Gastrocnemius medialis (tissue), 4 donors: Measurements from ENCODE around the gene IL3RA. TPM values are rescaled to one million over a fixed set of nuclear protein-coding genes. Genes with fewer than 3 reads are reported as not detected.
"Not testable (repeated sequence)": the region's sequence is repeated elsewhere in the genome, so short reads cannot be mapped to it uniquely, and the experiment has no call there.

Experiments
- ATAC-seq, 2 donors: fragments of 150-250 bp; one replicate each; pipeline ENCODE4 v1.9.1; 2016
- DNase-seq, 2 donors: peaks; one replicate each; pipeline ENCODE4 v3.0.0-alpha.2; 2019
- H3K27ac ChIP-seq, 4 donors: fragments of 200-600 bp; sonication (generic); 1 replicate in 1 of 4; 2 replicates in 3 of 4; pipeline ENCODE4 v1.5.1; 2016 to 2018; ENCODE audit warnings: mild to moderate bottlenecking in 2 of 4, moderate library complexity in 1 of 4
- H3K27me3 ChIP-seq, 3 donors: fragments of 200-600 bp; sonication (generic) in 2 of 3; 1 replicate in 1 of 3; 2 replicates in 2 of 3; pipeline versions ENCODE4 v1.5.1 to v1.6.0; 2016 to 2019; ENCODE audit warnings: mild to moderate bottlenecking in 1 of 3, moderate library complexity in 1 of 3
- H3K36me3 ChIP-seq, 2 donors: fragments of 200-600 bp; sonication (generic) in 1 of 2; one replicate each; pipeline ENCODE4 v1.5.1; 2017 to 2018
- H3K4me1 ChIP-seq, 2 donors: fragments of 200-600 bp; sonication (generic) in 1 of 2; one replicate each; pipeline ENCODE4 v1.5.1; 2016 to 2017; ENCODE audit warnings: mild to moderate bottlenecking in 2 of 2
- H3K4me3 ChIP-seq, 4 donors: fragments of 200-600 bp; sonication (generic) in 3 of 4; 1 replicate in 1 of 4; 2 replicates in 3 of 4; pipeline ENCODE4 v1.5.1; 2016 to 2019; ENCODE audit warnings: mild to moderate bottlenecking in 2 of 4
- H3K9me3 ChIP-seq, 3 donors: fragments of 200-600 bp; sonication (generic) in 2 of 3; 1 replicate in 1 of 3; 2 replicates in 2 of 3; pipeline ENCODE4 v1.5.1; 2016 to 2019
- CTCF ChIP-seq, 5 experiments: fragments of 450-650 bp in 3 of 5; fragments of 200-600 bp in 2 of 5; sonication (generic) in 2 of 5; IDR thresholded peaks in 4 of 5; conservative IDR thresholded peaks in 1 of 5; 1 replicate in 4 of 5; 2 replicates in 1 of 5; pipeline ENCODE4 v1.5.1; 2016 to 2019; ENCODE audit warnings: antibody characterized with exemption in 5 of 5, mild to moderate bottlenecking in 3 of 5, moderate library complexity in 3 of 5
- POLR2A ChIP-seq, 2 donors: fragments of 450-650 bp; IDR thresholded peaks; one replicate each; pipeline ENCODE4 v1.6.1; 2017; ENCODE audit warnings: antibody characterized with exemption in 2 of 2, mild to moderate bottlenecking in 2 of 2, moderate library complexity in 2 of 2
- in situ Hi-C, 4 donors: fragments of 200-750 bp; cut with MboI; loops; one replicate each; pipeline versions ENCODE4 v1.15.0 to v1.8.0; 2017; ENCODE audit warnings: low sequenced_read_pairs in 4 of 4
- intact Hi-C: fragments of 100-400 bp; cut with DNase I; formaldehyde crosslinking; loops from one replicate; pipeline ENCODE4 v1.15.1; 2023; ENCODE audit warnings: low total_unique reads
- total RNA-seq, 4 donors: library from RNA; depleted of rRNA; stranded (reverse); fragments of >200 nt; gene quantifications; one replicate each; pipeline versions ENCODE4 v1.1.0 to v1.2.3, GENCODE V29; 2016

IL3RA gene
- total RNA-seq, 4 donors from 2014 or later, result 2.8 to 8.0 (median 5.6) TPM

- Histone ChIP-seq H3K9me3 (no peaks in the 10 kb centered on the region), H3K4me3 (no peak overlapping the region), H3K36me3 (no peaks in the 10 kb centered on the region), H3K4me1 (no peaks in the 10 kb centered on the region), H3K27me3 (no peaks in the 10 kb centered on the region), H3K27ac (no peak overlapping the region)
- in situ Hi-C loops, result no loop called here
- DNase-seq (no peak), ATAC-seq (no peak)
- intact Hi-C loops, result no loop called here
- TF ChIP-seq POLR2A (IDR thresholded peaks at IDR 0.05), result no peak
- no peak for TF ChIP-seq CTCF (IDR thresholded peaks at IDR 0.05 in 4 of 5, conservative IDR thresholded peaks at IDR 0.05 in 1 of 5)
Observed at GRCh38 chrX:1294301-1295067, 42.1 kb upstream of the IL3RA start.

GRCh38 chrX:1295550-1295949 lies 41.0 kb upstream of the IL3RA start:
- DNase-seq (no peak), ATAC-seq (no peak)
- intact Hi-C loops (no loop called here), in situ Hi-C loops (no loop called here)
- TF ChIP-seq CTCF (IDR thresholded peaks at IDR 0.05 in 4 of 5, conservative IDR thresholded peaks at IDR 0.05 in 1 of 5) (no peak), POLR2A (IDR thresholded peaks at IDR 0.05) (no peak)
- no peaks in the 10 kb centered on the region for H3K27me3 ChIP-seq
- no peaks in the 10 kb centered on the region for H3K9me3 ChIP-seq
- H3K27ac ChIP-seq, result no peak overlapping the region
- H3K4me3 ChIP-seq, result no peak overlapping the region
- H3K4me1 ChIP-seq, result no peaks in the 10 kb centered on the region
- H3K36me3 ChIP-seq, result no peaks in the 10 kb centered on the region

GRCh38 chrX:1297591-1297990 lies 39.0 kb upstream of the IL3RA start:
- in situ Hi-C loops, H3K9me3 ChIP-seq, intact Hi-C loops, H3K27me3 ChIP-seq, ATAC-seq, H3K36me3 ChIP-seq, H3K4me3 ChIP-seq, H3K27ac ChIP-seq, H3K4me1 ChIP-seq, DNase-seq: not testable (repeated sequence)

- H3K4me3 ChIP-seq, result no peak overlapping the region
- no peaks in the 10 kb centered on the region for H3K36me3 ChIP-seq
- in situ Hi-C loops, result no loop called here
- intact Hi-C loops, result no loop called here
- no peaks in the 10 kb centered on the region for H3K9me3 ChIP-seq
- ATAC-seq (no peak), DNase-seq (no peak)
- H3K4me1 ChIP-seq, result no peaks in the 10 kb centered on the region
- TF ChIP-seq POLR2A (IDR thresholded peaks at IDR 0.05) (no peak), CTCF (IDR thresholded peaks at IDR 0.05 in 4 of 5, conservative IDR thresholded peaks at IDR 0.05 in 1 of 5) (no peak)
- no peak overlapping the region for H3K27ac ChIP-seq
- H3K27me3 ChIP-seq, result no peaks in the 10 kb centered on the region
Observed at GRCh38 chrX:1300449-1300848, 36.1 kb upstream of the IL3RA start.

GRCh38 chrX:1305411-1305810 lies 31.2 kb upstream of the IL3RA start:
- no peak for TF ChIP-seq POLR2A (IDR thresholded peaks at IDR 0.05)
- TF ChIP-seq CTCF (IDR thresholded peaks at IDR 0.05 in 4 of 5, conservative IDR thresholded peaks at IDR 0.05 in 1 of 5), result no peak
- in situ Hi-C loops, result no loop called here
- H3K4me3 ChIP-seq, result no peak overlapping the region
- H3K4me1 ChIP-seq, result no peaks in the 10 kb centered on the region
- no peak for ATAC-seq
- no peaks in the 10 kb centered on the region for H3K27me3 ChIP-seq
- intact Hi-C loops, result no loop called here
- no peaks in the 10 kb centered on the region for H3K36me3 ChIP-seq
- DNase-seq, result no peak
- no peaks in the 10 kb centered on the region for H3K9me3 ChIP-seq
- no peak overlapping the region for H3K27ac ChIP-seq
